Liver (tissue), 9 donors: ENCODE measurements around the gene PRR5L. TPM values are rescaled to one million over a fixed set of nuclear protein-coding genes. Genes with fewer than 3 reads are reported as not detected.

ENCODE experiments used
- DNase-seq: peaks from one replicate; pipeline ENCODE4 v3.0.0-alpha.2; 2017; ENCODE audit warnings: low spot score
- H3K27ac ChIP-seq, 2 donors: one replicate each; pipeline ENCODE4 v1.7.0; 2013; ENCODE audit warnings: inconsistent platforms in 2 of 2, low read length in 2 of 2, control low read depth in 1 of 2, low read depth in 1 of 2, mild to moderate bottlenecking in 1 of 2
- H3K27me3 ChIP-seq, 4 donors: one replicate each; pipeline versions ENCODE4 v1.6.1 to v1.7.0; 2013; ENCODE audit warnings: low read length in 3 of 4, inconsistent platforms in 1 of 4, mild to moderate bottlenecking in 1 of 4, moderate library complexity in 1 of 4; ENCODE audit not compliant: control insufficient read depth in 4 of 4, insufficient read depth in 4 of 4
- H3K36me3 ChIP-seq, 4 donors: one replicate each; pipeline versions ENCODE4 v1.6.1 to v1.7.0; 2013; ENCODE audit warnings: low read length in 3 of 4, mild to moderate bottlenecking in 3 of 4, low read depth in 1 of 4, moderate library complexity in 1 of 4; ENCODE audit not compliant: control insufficient read depth in 4 of 4, insufficient read depth in 3 of 4
- H3K4me1 ChIP-seq, 4 donors: one replicate each; pipeline versions ENCODE4 v1.6.1 to v1.7.0; 2013; ENCODE audit warnings: low read length in 3 of 4, mild to moderate bottlenecking in 3 of 4, moderate library complexity in 1 of 4; ENCODE audit not compliant: control insufficient read depth in 4 of 4, insufficient read depth in 4 of 4
- H3K4me3 ChIP-seq, 3 donors: one replicate each; pipeline versions ENCODE4 v1.6.1 to v1.7.0; 2013; ENCODE audit warnings: low read length in 3 of 3, control low read depth in 1 of 3, low read depth in 1 of 3, mild to moderate bottlenecking in 1 of 3
- H3K9ac ChIP-seq, 2 donors: one replicate each; pipeline ENCODE4 v1.7.0; 2013; ENCODE audit warnings: low read length in 2 of 2, mild to moderate bottlenecking in 2 of 2, moderate library complexity in 2 of 2, control low read depth in 1 of 2, low read depth in 1 of 2
- H3K9me3 ChIP-seq, 4 donors: one replicate each; pipeline versions ENCODE4 v1.6.1 to v1.7.0; 2013; ENCODE audit warnings: low read length in 3 of 4; ENCODE audit not compliant: control insufficient read depth in 4 of 4
- CTCF ChIP-seq: fragments of 150-350 bp; IDR thresholded peaks from 2 replicates; pipeline ENCODE4 v1.5.1; 2017; ENCODE audit warnings: improper control_type of control experiment, low read depth, low read length; ENCODE audit not compliant: missing input control
- EGR1 ChIP-seq, 2 donors: IDR thresholded peaks; 2 replicates each; pipeline ENCODE4 v1.6.1; 2016 to 2018; ENCODE audit warnings: antibody characterized with exemption in 2 of 2, low read depth in 2 of 2
- FOXA1 ChIP-seq: IDR thresholded peaks from 2 replicates; pipeline ENCODE4 v1.6.1; 2016; ENCODE audit warnings: antibody characterized with exemption
- FOXA2 ChIP-seq: IDR thresholded peaks from 2 replicates; pipeline ENCODE4 v1.6.1; 2016; ENCODE audit warnings: antibody characterized with exemption
- GABPA ChIP-seq, 2 donors: IDR thresholded peaks in 1 of 2; conservative IDR thresholded peaks in 1 of 2; 2 replicates each; pipeline ENCODE4 v1.6.1; 2016; ENCODE audit warnings: antibody characterized with exemption in 2 of 2, mild to moderate bottlenecking in 1 of 2, moderate library complexity in 1 of 2
- HNF4A ChIP-seq, 2 donors: conservative IDR thresholded peaks; 2 replicates each; pipeline ENCODE4 v1.6.1; 2016; ENCODE audit warnings: antibody characterized with exemption in 2 of 2, mild to moderate bottlenecking in 2 of 2
- HNF4G ChIP-seq: IDR thresholded peaks from 2 replicates; pipeline ENCODE4 v1.6.1; 2016; ENCODE audit warnings: antibody characterized with exemption
- JUND ChIP-seq, 2 donors: IDR thresholded peaks; 2 replicates each; pipeline ENCODE4 v1.6.1; 2016; ENCODE audit warnings: antibody characterized with exemption in 2 of 2
- MAX ChIP-seq: IDR thresholded peaks from 2 replicates; pipeline ENCODE4 v1.6.1; 2016; ENCODE audit warnings: antibody characterized with exemption
- NR2F2 ChIP-seq: IDR thresholded peaks from 2 replicates; pipeline ENCODE4 v1.6.1; 2016; ENCODE audit warnings: antibody characterized with exemption
- RAD21 ChIP-seq, 2 donors: IDR thresholded peaks; 2 replicates each; pipeline ENCODE4 v1.6.1; 2016; ENCODE audit warnings: antibody characterized with exemption in 2 of 2, mild to moderate bottlenecking in 2 of 2
- REST ChIP-seq: IDR thresholded peaks from 2 replicates; pipeline ENCODE4 v1.6.1; 2016; ENCODE audit warnings: antibody characterized with exemption, mild to moderate bottlenecking
- RXRA ChIP-seq, 2 donors: IDR thresholded peaks; 2 replicates each; pipeline ENCODE4 v1.6.1; 2017 to 2018; ENCODE audit warnings: antibody characterized with exemption in 2 of 2, mild to moderate bottlenecking in 1 of 2
- SP1 ChIP-seq: IDR thresholded peaks from 2 replicates; pipeline ENCODE4 v1.6.1; 2018; ENCODE audit warnings: antibody characterized with exemption, mild to moderate bottlenecking
- TAF1 ChIP-seq: conservative IDR thresholded peaks from 2 replicates; pipeline ENCODE4 v1.6.1; 2016; ENCODE audit warnings: antibody characterized with exemption, mild to moderate bottlenecking
- YY1 ChIP-seq: IDR thresholded peaks from 2 replicates; pipeline ENCODE4 v1.6.1; 2016; ENCODE audit warnings: antibody characterized with exemption, mild to moderate bottlenecking
- WGBS: extraction: QIAGEN DNeasy Blood & Tissue Kit; methylation state at CpG from one replicate; pipeline ENCODE4 v1.1.7; 2013; 5-methylcytosine and 5-hydroxymethylcytosine counted together
- polyA plus RNA-seq, 2 donors: library from polyadenylated mRNA; stranded (reverse) in 1 of 2; unstranded in 1 of 2; fragments of 200-250 nt in 1 of 2; fragments of >200 nt in 1 of 2; fragmentation: Nextera tagmentation in 1 of 2; extraction: Ambion mirVana in 1 of 2; gene quantifications; one replicate each; pipeline versions ENCODE4 v1.2.1 to v1.2.3, GENCODE V29; 2013 to 2015
- total RNA-seq, 2 donors: library from RNA; depleted of rRNA; stranded (reverse); fragments of >200 nt; gene quantifications; one replicate each; pipeline ENCODE4 v1.2.3, GENCODE V29; 2014
- TF ChIP-seq, protein P1 (sequence below): IDR thresholded peaks from 2 replicates; pipeline ENCODE4 v1.6.1; 2016; ENCODE audit warnings: antibody characterized with exemption
- TF ChIP-seq, protein P2 (sequence below): IDR thresholded peaks from 2 replicates; pipeline ENCODE4 v1.6.1; 2016; ENCODE audit warnings: antibody characterized with exemption
- donor health status: healthy.
- donor health status: healthy.
- donor health status: healthy.
- donor health status: healthy.
- donor health status: healthy.

PRR5L gene
- total and polyA plus RNA-seq, 4 donors, result 1.2 to 8.5 (median 4.5) TPM

DNA sequence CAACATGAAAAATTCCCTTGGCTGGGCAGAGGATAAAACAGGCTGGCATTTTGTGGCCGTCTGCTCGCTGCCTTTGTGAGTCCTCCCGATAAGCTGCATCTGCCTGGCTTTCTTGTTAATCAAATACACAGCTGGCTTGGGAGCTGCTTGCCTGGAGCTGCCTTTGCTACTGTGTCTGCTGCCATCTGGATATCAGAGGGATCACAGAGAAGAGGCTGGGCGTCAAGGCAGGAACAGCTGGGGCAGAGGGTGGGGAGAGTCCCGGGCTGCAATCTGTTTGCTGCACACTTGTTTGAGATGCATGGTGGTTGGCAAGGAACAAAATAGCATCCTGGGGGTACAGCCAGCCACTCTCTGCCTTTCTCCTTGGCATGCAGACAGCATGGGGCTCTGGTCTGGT, 42.9 kb upstream of the PRR5L start:
- Histone ChIP-seq H3K27ac (no peak overlapping the region), H3K9me3 (peaks cover 0 to 4% (median 0%) of the 10 kb centered on the region in 4 donors), H3K9ac (no peak overlapping the region), H3K36me3 (no peaks in the 10 kb centered on the region), H3K4me1 (no peaks in the 10 kb centered on the region), H3K4me3 (no peak overlapping the region), H3K27me3 (no peaks in the 10 kb centered on the region)
- TF ChIP-seq FOXA2, result no peak
- no peak for TF ChIP-seq HNF4G
- TF ChIP-seq, protein P1, sequence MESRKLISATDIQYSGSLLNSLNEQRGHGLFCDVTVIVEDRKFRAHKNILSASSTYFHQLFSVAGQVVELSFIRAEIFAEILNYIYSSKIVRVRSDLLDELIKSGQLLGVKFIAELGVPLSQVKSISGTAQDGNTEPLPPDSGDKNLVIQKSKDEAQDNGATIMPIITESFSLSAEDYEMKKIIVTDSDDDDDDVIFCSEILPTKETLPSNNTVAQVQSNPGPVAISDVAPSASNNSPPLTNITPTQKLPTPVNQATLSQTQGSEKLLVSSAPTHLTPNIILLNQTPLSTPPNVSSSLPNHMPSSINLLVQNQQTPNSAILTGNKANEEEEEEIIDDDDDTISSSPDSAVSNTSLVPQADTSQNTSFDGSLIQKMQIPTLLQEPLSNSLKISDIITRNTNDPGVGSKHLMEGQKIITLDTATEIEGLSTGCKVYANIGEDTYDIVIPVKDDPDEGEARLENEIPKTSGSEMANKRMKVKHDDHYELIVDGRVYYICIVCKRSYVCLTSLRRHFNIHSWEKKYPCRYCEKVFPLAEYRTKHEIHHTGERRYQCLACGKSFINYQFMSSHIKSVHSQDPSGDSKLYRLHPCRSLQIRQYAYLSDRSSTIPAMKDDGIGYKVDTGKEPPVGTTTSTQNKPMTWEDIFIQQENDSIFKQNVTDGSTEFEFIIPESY, result no peak
- TF ChIP-seq CTCF, result no peak
- no peak for TF ChIP-seq EGR1 (IDR thresholded peaks at IDR 0.05; ENCODE audit: low read depth in 2 of 2)
- TF ChIP-seq MAX, result no peak
- TF ChIP-seq JUND (IDR thresholded peaks at IDR 0.05), result no peak
- no peak for TF ChIP-seq SP1
- TF ChIP-seq FOXA1, result no peak
- TF ChIP-seq HNF4A (conservative IDR thresholded peaks at IDR 0.05), result no peak
- TF ChIP-seq RAD21 (IDR thresholded peaks at IDR 0.05), result no peak
- TF ChIP-seq, protein P2, sequence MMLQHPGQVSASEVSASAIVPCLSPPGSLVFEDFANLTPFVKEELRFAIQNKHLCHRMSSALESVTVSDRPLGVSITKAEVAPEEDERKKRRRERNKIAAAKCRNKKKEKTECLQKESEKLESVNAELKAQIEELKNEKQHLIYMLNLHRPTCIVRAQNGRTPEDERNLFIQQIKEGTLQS, result no peak
- no peak for TF ChIP-seq GABPA (IDR thresholded peaks at IDR 0.05 in 1 of 2, conservative IDR thresholded peaks at IDR 0.05 in 1 of 2)
- no peak for TF ChIP-seq RXRA (IDR thresholded peaks at IDR 0.05)
- TF ChIP-seq TAF1, result no peak
- TF ChIP-seq YY1, result no peak
- TF ChIP-seq NR2F2, result no peak
- no peak for TF ChIP-seq REST
- WGBS, result 55% methylated on average over 5 of the region's 5 CpGs
- no peak for DNase-seq
